HG03432 (cell line): Measurements from ENCODE around the gene TUG1.

Source experiments
- ATAC-seq: cut with Tn5 transposase; IDR thresholded peaks from one replicate; pipeline ENCODE4 v1.9.1; 2021; ENCODE audit warnings: mild to moderate bottlenecking, moderate library complexity; ENCODE audit not compliant: unreplicated experiment

The TUG1 gene

DNA sequence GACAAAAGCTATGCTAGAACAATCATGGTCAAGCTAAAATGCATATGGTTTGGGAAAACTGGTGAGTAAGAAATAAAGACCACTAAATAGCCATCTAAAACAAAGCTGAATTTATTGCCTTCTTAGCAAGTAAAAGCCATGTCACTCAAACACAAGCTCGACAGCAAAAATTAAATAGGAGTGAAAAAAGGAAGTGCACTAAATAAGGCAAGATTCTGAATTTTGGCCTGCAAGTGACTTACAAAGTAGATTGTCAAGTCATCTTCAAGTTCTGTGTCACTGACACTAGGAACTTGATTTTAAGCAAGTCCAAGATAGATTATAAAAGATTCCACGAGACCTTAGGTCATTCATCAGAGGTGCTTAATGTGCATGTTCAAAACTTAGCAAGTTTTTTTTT is 27.4 kb downstream of the TUG1 start:
- no peak for ATAC-seq

DNA sequence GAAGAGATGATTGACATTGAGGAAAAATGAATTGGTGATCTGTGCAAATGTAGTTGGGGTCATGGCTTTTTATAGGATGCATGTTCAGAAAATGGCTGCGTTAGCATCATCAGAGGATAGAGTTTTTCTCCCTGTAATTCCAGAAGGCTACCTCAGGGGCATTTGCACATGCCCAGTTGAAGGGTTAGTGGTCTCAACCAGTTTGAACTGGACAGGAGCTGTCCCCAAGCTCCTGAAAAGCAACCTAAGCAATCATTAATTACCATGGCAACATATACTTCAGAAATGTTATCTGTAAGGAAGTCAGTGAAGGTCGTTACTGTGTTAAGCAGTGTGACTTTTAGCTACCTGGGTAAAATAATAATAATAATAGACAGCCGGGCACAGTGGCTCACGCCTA is 29.3 kb downstream of the TUG1 start:
- no peak for ATAC-seq

DNA sequence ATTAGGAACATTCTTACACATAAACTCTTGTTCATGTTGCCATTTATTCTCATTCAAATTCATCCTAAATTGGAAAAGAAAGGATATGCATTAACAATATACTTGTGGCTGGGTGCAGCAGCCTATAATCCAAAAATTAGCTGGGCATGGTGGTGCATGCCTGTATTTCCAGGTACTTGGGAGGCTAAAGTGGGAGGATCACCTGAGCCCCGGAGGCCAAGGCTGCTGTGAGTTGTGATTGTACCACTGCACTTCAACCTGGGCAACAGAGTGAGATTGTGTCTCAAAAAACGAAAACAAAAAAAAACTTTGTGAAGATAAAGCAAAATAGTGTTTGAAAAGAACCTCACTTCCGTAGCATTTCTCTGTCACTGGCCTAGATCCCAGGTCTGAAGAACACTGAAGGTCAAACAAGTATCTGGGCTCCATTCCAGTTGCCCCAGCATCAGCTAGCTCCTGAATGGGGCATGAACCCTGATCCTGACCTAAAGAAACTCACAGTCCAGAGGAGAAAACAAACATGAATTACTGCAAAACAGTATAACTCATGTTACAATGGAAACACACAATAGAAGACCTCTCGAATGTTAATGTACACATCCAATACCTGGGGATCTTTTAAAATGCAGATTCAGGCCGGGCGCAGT is 32.2 kb downstream of the TUG1 start:
- no peak for ATAC-seq

DNA sequence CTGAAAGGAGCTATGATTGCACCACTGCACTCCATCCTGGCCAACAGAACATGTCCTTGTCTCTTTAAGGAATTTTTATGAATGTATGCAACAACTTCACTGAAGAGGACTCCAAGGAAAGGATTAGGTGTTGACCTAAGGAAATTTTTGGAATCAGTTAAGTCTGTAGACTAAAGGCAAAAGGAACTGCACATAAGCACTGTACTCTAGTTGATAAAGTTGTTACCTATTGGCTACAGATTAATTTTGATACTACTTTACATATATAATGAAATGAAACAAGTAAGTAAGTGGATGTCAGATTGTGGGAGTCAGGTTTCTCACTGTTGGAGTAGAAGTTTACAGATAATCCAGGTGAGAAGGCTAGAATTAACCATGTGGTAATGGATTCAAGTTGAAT is 36.5 kb downstream of the TUG1 start:
- ATAC-seq, result no peak

DNA sequence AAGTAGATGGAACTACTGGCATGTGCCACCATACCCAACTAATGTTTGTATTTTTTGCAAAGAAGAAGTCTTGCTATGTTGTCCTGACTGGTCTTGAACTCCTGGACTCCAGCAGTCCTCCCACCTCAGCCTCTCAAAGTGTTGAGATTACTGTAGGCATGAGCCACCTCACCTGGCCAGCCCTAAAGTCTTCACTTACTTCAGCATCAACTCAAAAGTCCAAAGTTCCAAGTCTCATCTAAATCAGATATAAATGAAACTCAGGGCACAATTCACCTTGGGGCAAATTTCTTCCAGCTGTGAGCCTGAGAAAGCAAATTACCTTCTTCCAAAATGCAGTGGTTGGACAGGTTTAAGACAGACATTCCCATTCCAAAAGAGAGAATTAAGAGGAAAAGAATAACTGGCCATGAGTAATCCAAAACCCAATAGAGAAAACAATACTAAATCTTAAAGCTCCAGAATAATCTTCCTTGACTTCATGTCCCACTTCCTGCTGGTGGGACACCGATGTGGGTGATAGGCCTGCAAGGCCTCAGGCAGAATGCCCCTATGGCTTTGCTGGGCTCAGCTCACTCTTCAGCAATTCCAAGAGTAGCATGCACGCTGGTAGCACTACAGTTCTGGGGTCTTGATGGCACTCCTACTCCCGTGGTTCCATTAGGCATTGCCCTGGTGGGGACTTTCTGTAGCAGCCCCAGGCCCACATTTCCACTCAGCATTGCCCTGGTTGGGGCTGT is 50.3 kb downstream of the TUG1 start:
- no peak for ATAC-seq

DNA sequence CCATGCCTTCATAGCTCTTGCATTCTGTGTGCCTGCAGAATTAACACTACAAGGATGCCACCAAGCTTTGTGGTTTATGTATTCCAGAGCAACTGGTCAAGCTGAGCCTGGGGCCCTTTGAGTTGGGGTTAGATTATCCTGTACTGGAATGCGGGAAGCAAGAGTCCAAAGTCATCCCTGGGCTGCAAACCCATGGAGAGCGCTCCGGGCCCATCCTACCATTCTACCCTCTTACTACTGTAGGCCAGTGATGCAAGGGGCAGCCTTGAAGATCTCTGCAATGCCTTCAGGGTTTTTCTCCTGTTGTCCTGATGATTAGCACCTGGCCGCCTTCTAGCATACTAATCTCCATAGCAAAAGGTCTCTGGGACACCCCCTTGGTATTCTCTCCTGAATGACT is 51.3 kb downstream of the TUG1 start:
- no peak for ATAC-seq

DNA sequence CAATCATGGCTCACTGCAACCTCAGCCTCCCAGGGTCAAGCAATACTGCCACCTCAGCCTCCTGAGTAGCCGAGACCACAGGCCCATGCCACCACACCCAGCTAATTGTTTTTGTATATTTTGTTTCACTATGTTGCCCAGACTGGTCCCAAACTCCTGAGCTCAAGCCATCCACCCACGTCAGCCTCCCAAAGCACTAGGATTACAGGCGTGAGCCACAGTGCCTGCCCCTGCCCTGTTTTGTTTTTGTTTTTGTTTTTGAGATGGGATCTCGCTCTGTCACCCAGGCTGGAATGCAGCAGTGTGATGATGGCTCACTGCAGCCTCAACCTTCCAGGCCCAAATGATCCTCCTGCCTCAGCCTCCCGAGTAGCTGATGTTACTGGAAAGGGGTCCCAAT is 53.5 kb downstream of the TUG1 start:
- no peak for ATAC-seq
